ENCODE results near the gene C22orf15. TPM values are rescaled to one million over a fixed set of nuclear protein-coding genes. Genes with fewer than 3 reads are reported as not detected.
"Not testable (repeated sequence)": the region's sequence is repeated elsewhere in the genome, so short reads cannot be mapped to it uniquely, and the experiment has no call there.

Gene C22orf15
- total RNA-seq, 1 donor: 0.72 TPM

GRCh38 chr22:23720855-23721254 is 41.9 kb upstream of the C22orf15 start:
- Histone ChIP-seq H3K27ac (ENCODE audit: low read depth, low read length) (no peak overlapping the region), H3K27me3 (ENCODE audit: insufficient read depth, low read length) (no peaks in the 10 kb centered on the region), H3K36me3 (ENCODE audit: insufficient read depth, low read length) (no peaks in the 10 kb centered on the region), H3K9me3 (ENCODE audit: low read depth, low read length) (no peaks in the 10 kb centered on the region), H3K4me1 (ENCODE audit: insufficient read depth, low read length) (no peaks in the 10 kb centered on the region), H3K4me2 (ENCODE audit: insufficient read depth, low read length) (no peak overlapping the region), H3K4me3 (ENCODE audit: insufficient read depth, low read length) (no peak overlapping the region), H3K79me2 (ENCODE audit: insufficient read depth, low read length) (peaks cover 12% of the 10 kb centered on the region), H2AFZ (ENCODE audit: low read length) (no peak overlapping the region), H4K20me1 (ENCODE audit: insufficient read depth, low read length) (no peaks in the 10 kb centered on the region)
- no peak for TF ChIP-seq CTCF (IDR thresholded peaks at IDR 0.05; ENCODE audit: extremely low read depth, low read depth, low read length)
- DNase-seq (ENCODE audit: insufficient read length, low spot score, missing footprints): no peak

DNA sequence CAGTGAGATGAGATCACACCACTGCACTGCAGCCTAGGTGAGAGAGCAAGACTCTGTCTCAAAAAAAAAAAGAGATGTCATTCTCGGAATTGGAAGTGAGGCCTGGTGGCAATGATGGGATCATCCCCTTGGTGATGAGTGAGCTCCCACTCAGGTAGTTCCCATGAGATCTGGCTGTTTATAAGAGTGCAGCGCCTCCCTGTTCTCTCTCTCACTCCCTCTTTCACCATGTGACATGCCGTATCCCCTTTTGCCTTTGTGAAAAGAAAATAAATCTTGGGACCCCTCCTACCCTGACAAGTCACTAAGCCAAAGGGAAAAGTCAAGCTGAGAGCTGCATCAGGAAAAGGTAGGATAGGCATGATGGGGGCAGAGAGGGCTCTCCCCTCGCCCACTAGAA is 40.6 kb upstream of the C22orf15 start:
- TF ChIP-seq CTCF (IDR thresholded peaks at IDR 0.05; ENCODE audit: extremely low read depth, low read depth, low read length): no peak
- no peaks in the 10 kb centered on the region for H3K4me1 ChIP-seq (ENCODE audit: insufficient read depth, low read length)

GRCh38 chr22:23722724-23723123 is 40.1 kb upstream of the C22orf15 start:
- H3K27ac ChIP-seq (ENCODE audit: low read depth, low read length): no peak overlapping the region
- no peak overlapping the region for H3K4me3 ChIP-seq (ENCODE audit: insufficient read depth, low read length)
- no peak for DNase-seq (ENCODE audit: insufficient read length, low spot score, missing footprints)
- peaks cover 2% of the 10 kb centered on the region for H3K27me3 ChIP-seq (ENCODE audit: insufficient read depth, low read length)
- H3K9me3 ChIP-seq (ENCODE audit: low read depth, low read length): no peaks in the 10 kb centered on the region
- H3K4me1 ChIP-seq (ENCODE audit: insufficient read depth, low read length): no peaks in the 10 kb centered on the region
- no peaks in the 10 kb centered on the region for H4K20me1 ChIP-seq (ENCODE audit: insufficient read depth, low read length)
- no peak overlapping the region for H2AFZ ChIP-seq (ENCODE audit: low read length)
- H3K36me3 ChIP-seq (ENCODE audit: insufficient read depth, low read length): no peaks in the 10 kb centered on the region
- TF ChIP-seq CTCF (IDR thresholded peaks at IDR 0.05; ENCODE audit: extremely low read depth, low read depth, low read length): no peak
- H3K4me2 ChIP-seq (ENCODE audit: insufficient read depth, low read length): no peak overlapping the region
- no peaks in the 10 kb centered on the region for H3K79me2 ChIP-seq (ENCODE audit: insufficient read depth, low read length)

More for the DNA sequence above, 40.6 kb upstream of the C22orf15 start:
- Histone ChIP-seq H3K79me2 (ENCODE audit: insufficient read depth, low read length) (no peaks in the 10 kb centered on the region), H3K4me3 (ENCODE audit: insufficient read depth, low read length) (no peak overlapping the region), H3K9me3 (ENCODE audit: low read depth, low read length) (no peaks in the 10 kb centered on the region), H3K27ac (ENCODE audit: low read depth, low read length) (no peak overlapping the region), H4K20me1 (ENCODE audit: insufficient read depth, low read length) (no peaks in the 10 kb centered on the region), H3K36me3 (ENCODE audit: insufficient read depth, low read length) (no peaks in the 10 kb centered on the region), H3K4me2 (ENCODE audit: insufficient read depth, low read length) (no peak overlapping the region), H2AFZ (ENCODE audit: low read length) (no peak overlapping the region), H3K27me3 (ENCODE audit: insufficient read depth, low read length) (no peaks in the 10 kb centered on the region)
- no peak for DNase-seq (ENCODE audit: insufficient read length, low spot score, missing footprints)

DNA sequence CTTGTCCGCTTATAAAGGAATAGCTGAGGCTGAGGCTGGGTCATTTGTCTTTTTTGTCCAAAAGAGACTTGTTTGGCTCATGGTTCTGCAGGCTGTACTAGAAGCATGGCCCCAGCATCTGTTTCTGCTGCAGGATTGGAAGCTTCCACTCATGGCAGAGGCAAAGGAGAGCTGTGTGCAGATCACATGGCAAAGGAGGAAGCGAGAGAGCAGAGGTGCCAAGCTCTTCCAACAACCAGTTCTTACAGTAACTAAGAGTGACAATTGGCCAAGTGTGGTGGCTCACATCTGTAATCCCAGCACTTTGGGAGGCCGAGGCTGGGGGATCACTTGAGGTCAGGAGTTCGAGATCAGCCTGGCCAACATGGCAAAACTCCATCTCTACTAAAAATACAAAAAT is 34.7 kb upstream of the C22orf15 start:
- not testable (repeated sequence) for H3K4me3 ChIP-seq (ENCODE audit: insufficient read depth, low read length); H3K27me3 ChIP-seq (ENCODE audit: insufficient read depth, low read length); H3K79me2 ChIP-seq (ENCODE audit: insufficient read depth, low read length); H3K9me3 ChIP-seq (ENCODE audit: low read depth, low read length); H4K20me1 ChIP-seq (ENCODE audit: insufficient read depth, low read length); DNase-seq (ENCODE audit: insufficient read length, low spot score, missing footprints); H3K27ac ChIP-seq (ENCODE audit: low read depth, low read length); H2AFZ ChIP-seq (ENCODE audit: low read length); H3K36me3 ChIP-seq (ENCODE audit: insufficient read depth, low read length); H3K4me2 ChIP-seq (ENCODE audit: insufficient read depth, low read length); H3K4me1 ChIP-seq (ENCODE audit: insufficient read depth, low read length)

All from osteoblast (primary cell).